ENCODE data around the gene MRPL52. TPM values are rescaled to one million over a fixed set of nuclear protein-coding genes. Genes with fewer than 3 reads are reported as not detected.

MRPL52 gene
- total RNA-seq, 1 experiment from 2014 or later, result 89.5 TPM

DNA sequence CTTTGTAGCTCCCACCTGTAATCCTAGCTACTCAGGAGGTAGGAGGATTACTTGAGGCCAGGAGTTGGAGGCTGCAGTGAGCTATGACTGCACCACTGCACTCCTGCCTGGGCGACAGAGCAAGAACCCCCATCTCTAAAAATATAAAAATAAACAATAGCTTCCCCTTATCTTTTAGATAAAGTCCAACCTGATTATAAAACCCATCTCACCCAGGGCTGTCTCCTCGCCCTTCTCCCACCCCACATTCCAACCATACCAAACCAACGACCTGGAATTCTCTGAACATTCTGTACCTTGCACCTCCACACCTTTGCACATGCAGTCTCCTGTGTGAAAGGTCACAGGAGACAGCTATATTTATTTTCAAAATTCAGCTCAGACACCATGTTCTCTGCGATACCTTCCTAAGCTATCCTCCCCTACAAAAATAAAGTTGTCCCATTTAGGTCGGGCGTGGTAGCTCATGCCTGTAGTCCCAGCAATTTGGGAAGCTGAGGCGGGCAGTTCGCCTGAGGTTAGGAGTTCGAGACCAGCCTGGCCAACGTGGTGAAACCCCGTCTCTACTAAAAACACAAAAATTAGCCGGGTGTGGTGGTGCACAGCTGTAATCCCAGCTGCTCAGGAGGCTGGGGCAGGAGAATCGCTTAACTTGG is 22.1 kb upstream of the MRPL52 start:
- H3K27ac ChIP-seq (ENCODE audit: low read length), result no peak overlapping the region
- no peaks in the 10 kb centered on the region for H3K27me3 ChIP-seq (ENCODE audit: control insufficient read depth, insufficient read depth, low read length)
- H3K9me3 ChIP-seq (ENCODE audit: control insufficient read depth, insufficient read depth, low read depth, low read length), result no peaks in the 10 kb centered on the region
- TF ChIP-seq TCF7L2 (IDR thresholded peaks at IDR 0.05; ENCODE audit: low read depth, low read length) (no peak), POLR2AphosphoS5 (IDR thresholded peaks at IDR 0.05; ENCODE audit: low read depth, low read length) (no peak), SIN3A (IDR thresholded peaks at IDR 0.05; ENCODE audit: borderline replicate concordance, insufficient read depth, low read depth, low read length) (no peak)
- TF ChIP-seq, protein P1, sequence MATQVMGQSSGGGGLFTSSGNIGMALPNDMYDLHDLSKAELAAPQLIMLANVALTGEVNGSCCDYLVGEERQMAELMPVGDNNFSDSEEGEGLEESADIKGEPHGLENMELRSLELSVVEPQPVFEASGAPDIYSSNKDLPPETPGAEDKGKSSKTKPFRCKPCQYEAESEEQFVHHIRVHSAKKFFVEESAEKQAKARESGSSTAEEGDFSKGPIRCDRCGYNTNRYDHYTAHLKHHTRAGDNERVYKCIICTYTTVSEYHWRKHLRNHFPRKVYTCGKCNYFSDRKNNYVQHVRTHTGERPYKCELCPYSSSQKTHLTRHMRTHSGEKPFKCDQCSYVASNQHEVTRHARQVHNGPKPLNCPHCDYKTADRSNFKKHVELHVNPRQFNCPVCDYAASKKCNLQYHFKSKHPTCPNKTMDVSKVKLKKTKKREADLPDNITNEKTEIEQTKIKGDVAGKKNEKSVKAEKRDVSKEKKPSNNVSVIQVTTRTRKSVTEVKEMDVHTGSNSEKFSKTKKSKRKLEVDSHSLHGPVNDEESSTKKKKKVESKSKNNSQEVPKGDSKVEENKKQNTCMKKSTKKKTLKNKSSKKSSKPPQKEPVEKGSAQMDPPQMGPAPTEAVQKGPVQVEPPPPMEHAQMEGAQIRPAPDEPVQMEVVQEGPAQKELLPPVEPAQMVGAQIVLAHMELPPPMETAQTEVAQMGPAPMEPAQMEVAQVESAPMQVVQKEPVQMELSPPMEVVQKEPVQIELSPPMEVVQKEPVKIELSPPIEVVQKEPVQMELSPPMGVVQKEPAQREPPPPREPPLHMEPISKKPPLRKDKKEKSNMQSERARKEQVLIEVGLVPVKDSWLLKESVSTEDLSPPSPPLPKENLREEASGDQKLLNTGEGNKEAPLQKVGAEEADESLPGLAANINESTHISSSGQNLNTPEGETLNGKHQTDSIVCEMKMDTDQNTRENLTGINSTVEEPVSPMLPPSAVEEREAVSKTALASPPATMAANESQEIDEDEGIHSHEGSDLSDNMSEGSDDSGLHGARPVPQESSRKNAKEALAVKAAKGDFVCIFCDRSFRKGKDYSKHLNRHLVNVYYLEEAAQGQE (IDR thresholded peaks at IDR 0.05; ENCODE audit: insufficient read depth in 1 of 2, low read depth in 2 of 2, low read length in 1 of 2), result no peak
- TF ChIP-seq, protein P2, sequence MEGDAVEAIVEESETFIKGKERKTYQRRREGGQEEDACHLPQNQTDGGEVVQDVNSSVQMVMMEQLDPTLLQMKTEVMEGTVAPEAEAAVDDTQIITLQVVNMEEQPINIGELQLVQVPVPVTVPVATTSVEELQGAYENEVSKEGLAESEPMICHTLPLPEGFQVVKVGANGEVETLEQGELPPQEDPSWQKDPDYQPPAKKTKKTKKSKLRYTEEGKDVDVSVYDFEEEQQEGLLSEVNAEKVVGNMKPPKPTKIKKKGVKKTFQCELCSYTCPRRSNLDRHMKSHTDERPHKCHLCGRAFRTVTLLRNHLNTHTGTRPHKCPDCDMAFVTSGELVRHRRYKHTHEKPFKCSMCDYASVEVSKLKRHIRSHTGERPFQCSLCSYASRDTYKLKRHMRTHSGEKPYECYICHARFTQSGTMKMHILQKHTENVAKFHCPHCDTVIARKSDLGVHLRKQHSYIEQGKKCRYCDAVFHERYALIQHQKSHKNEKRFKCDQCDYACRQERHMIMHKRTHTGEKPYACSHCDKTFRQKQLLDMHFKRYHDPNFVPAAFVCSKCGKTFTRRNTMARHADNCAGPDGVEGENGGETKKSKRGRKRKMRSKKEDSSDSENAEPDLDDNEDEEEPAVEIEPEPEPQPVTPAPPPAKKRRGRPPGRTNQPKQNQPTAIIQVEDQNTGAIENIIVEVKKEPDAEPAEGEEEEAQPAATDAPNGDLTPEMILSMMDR (IDR thresholded peaks at IDR 0.05), result no peak
- no peak overlapping the region for H3K4me3 ChIP-seq (ENCODE audit: low read depth in 2 of 2, low read length in 2 of 2)
- DNase-seq (ENCODE audit: low read depth, low spot score) (no peak), ATAC-seq (no peak)
- ChIA-PET CTCF (interaction anchor here (0.6 to 0.7 kb wide), 2 partner anchors 19 to 143 kb away, joined by 5 to 13 read pairs; no protein-coding TSS in a partner anchor), POLR2A (interaction anchor here (0.6 kb wide), 1 partner anchor 14 kb away, joined by 3 read pairs; no protein-coding TSS in a partner anchor)
- H3K36me3 ChIP-seq (ENCODE audit: control insufficient read depth, insufficient read depth, low read length), result no peaks in the 10 kb centered on the region
- in situ Hi-C loops (cut with HindIII; ENCODE audit: low pct_unique_long_range_greater_than_20kb, low sequenced_read_pairs), result no loop called here
- intact Hi-C loops (cut with micrococcal nuclease; ENCODE audit: unreplicated experiment), result no loop called here
- BruUV-seq (replicated peaks), result no TSS peak
- H3K4me1 ChIP-seq (ENCODE audit: control insufficient read depth, insufficient read depth, low read length), result no peaks in the 10 kb centered on the region

DNA sequence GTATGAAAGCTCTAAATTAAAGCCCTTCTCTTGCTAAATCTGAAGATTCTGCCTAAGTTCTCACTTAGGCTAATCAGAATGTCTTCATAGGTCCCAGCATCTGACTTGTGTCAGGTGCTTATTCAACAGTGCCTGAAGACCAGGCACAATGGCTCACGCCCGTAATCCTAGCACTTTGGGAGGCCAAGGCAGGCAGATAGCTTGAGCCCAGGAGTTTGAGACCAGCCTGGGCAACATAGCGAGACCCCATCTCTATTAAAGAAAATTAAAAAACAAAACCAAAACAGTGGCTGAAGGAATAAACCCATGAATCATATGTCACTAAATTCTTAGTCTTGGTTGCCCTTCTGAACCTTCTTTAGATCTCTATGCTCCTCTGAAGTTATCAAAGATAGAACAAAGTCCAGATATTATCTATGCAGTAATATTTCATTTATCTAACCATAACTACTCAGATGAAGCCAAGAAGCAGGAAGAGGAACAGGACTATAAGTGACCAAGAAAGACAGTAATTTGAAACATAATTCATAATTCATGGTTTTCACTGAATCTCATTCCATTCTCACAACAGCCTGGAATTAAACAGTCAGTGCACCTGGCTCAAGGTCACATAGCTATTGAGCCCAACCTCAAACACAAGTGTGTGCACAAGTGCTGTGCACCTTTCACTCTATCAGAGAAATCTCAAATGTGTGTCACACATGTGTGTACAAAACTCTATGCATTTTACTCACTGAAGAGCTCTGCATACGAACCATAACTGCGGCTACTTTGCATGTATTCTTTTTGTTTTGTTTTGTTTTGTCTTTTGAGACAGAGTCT is 21.1 kb upstream of the MRPL52 start:
- H3K4me1 ChIP-seq (ENCODE audit: control insufficient read depth, insufficient read depth, low read length), result no peaks in the 10 kb centered on the region
- POLR2A ChIA-PET, result interaction anchor here (0.6 kb wide), 1 partner anchor 15 kb away, joined by 3 read pairs; no protein-coding TSS in a partner anchor
- H3K9me3 ChIP-seq (ENCODE audit: control insufficient read depth, insufficient read depth, low read depth, low read length), result no peaks in the 10 kb centered on the region
- BruUV-seq (replicated peaks), result no TSS peak
- intact Hi-C loops (cut with micrococcal nuclease; ENCODE audit: unreplicated experiment), result no loop called here
- no peak overlapping the region for H3K4me3 ChIP-seq (ENCODE audit: low read depth in 2 of 2, low read length in 2 of 2)
- H3K27me3 ChIP-seq (ENCODE audit: control insufficient read depth, insufficient read depth, low read length), result no peaks in the 10 kb centered on the region
- no peaks in the 10 kb centered on the region for H3K36me3 ChIP-seq (ENCODE audit: control insufficient read depth, insufficient read depth, low read length)
- ATAC-seq (no peak), DNase-seq (ENCODE audit: low read depth, low spot score) (no peak)
- H3K27ac ChIP-seq (ENCODE audit: low read length), result no peak overlapping the region
- CTCF ChIA-PET, result interaction anchor here (0.5 kb wide), 1 partner anchor 198 kb away, joined by 3 read pairs; no protein-coding TSS in a partner anchor
- in situ Hi-C loops (cut with HindIII; ENCODE audit: low pct_unique_long_range_greater_than_20kb, low sequenced_read_pairs), result no loop called here
- TF ChIP-seq POLR2AphosphoS5 (IDR thresholded peaks at IDR 0.05; ENCODE audit: low read depth, low read length) (no peak), SIN3A (IDR thresholded peaks at IDR 0.05; ENCODE audit: borderline replicate concordance, insufficient read depth, low read depth, low read length) (no peak), TCF7L2 (IDR thresholded peaks at IDR 0.05; ENCODE audit: low read depth, low read length) (no peak)
- TF ChIP-seq, protein P1 (IDR thresholded peaks at IDR 0.05; ENCODE audit: insufficient read depth in 1 of 2, low read depth in 2 of 2, low read length in 1 of 2), result no peak
- TF ChIP-seq, protein P2 (IDR thresholded peaks at IDR 0.05), result no peak
